Endothelial cell of umbilical vein (primary cell): ENCODE data around the gene HNRNPH1. TPM values are rescaled to one million over a fixed set of nuclear protein-coding genes. Genes with fewer than 3 reads are reported as not detected.
A peak's percentile ranks its signal among the peaks of the same experiment; 100 is the strongest.

Experiments used
- BruUV-seq: library from RNA; stranded (reverse); fragments of 400-500 nt; replicated peaks from 2 replicates; lab custom pipeline; 2021; lab: Mats Ljungman, UMichigan
- CTCF ChIA-PET: fragments of 300-600, 350-600 bp; sonication (Branson Sonifier 250); formaldehyde crosslinking; loops from one replicate; lab custom pipeline; 2021; ENCODE audit warnings: antibody characterized with exemption, inconsistent platforms; lab: Charles Lee
- POLR2A ChIA-PET: fragments of 300-600, 350-600 bp; sonication (Branson Sonifier 250); formaldehyde crosslinking; loops from one replicate; lab custom pipeline; 2021; ENCODE audit warnings: antibody characterized with exemption, inconsistent platforms; lab: Charles Lee
- DNase-seq: peaks from one replicate; pipeline ENCODE4 v3.0.0-alpha.2; 2011; ENCODE audit warnings: low read depth, low spot score
- FAIRE-seq: peaks from 2 replicates; lab custom pipeline; 2011; peaks lifted over from hg19 to GRCh38; lab: Jason Lieb, UNC
- H2AFZ ChIP-seq: 2 replicates; pipeline ENCODE4 v1.6.0; 2012; ENCODE audit warnings: low read depth, low read length, control low read depth, inconsistent platforms
- H3K27ac ChIP-seq: 2 replicates; pipeline ENCODE4 v1.5.1; 2011; ENCODE audit warnings: low read depth, mild to moderate bottlenecking, control low read depth, low read length, moderate library complexity; ENCODE audit not compliant: insufficient read depth
- H3K27me3 ChIP-seq, 2 experiments: 2 replicates each; pipeline versions ENCODE4 v1.6.0 to v1.6.1; 2011; ENCODE audit warnings: low read length in 2 of 2, mixed read lengths in 1 of 2; ENCODE audit not compliant: control insufficient read depth in 2 of 2, insufficient read depth in 2 of 2
- H3K36me3 ChIP-seq, 2 experiments: 2 replicates in 1 of 2; 3 replicates in 1 of 2; pipeline ENCODE4 v1.5.1; 2011; ENCODE audit warnings: low read length in 2 of 2, mild to moderate bottlenecking in 1 of 2, moderate library complexity in 1 of 2; ENCODE audit not compliant: control insufficient read depth in 2 of 2, insufficient read depth in 2 of 2; ENCODE audit errors: extremely low read depth in 1 of 2
- H3K4me1 ChIP-seq: 3 replicates; pipeline ENCODE4 v1.5.1; 2011; ENCODE audit warnings: mild to moderate bottlenecking, low read length; ENCODE audit not compliant: control insufficient read depth, insufficient read depth; ENCODE audit errors: extremely low read depth
- H3K4me2 ChIP-seq: 2 replicates; pipeline ENCODE4 v1.6.1; 2011; ENCODE audit warnings: low read length, control low read depth, mixed read lengths; ENCODE audit not compliant: insufficient read depth
- H3K4me3 ChIP-seq, 3 experiments: fragments of 200-600 bp in 1 of 3; sonication (generic), shearing (Covaris generic) in 1 of 3; replicated peaks in 1 of 3; 2 replicates each; pipeline ENCODE4 v1.5.1; 2011 to 2016; ENCODE audit warnings: control low read depth in 3 of 3, low read length in 3 of 3, mild to moderate bottlenecking in 2 of 3, inconsistent platforms in 1 of 3, low read depth in 1 of 3, moderate library complexity in 1 of 3; ENCODE audit not compliant: insufficient read depth in 1 of 3
- H3K79me2 ChIP-seq: 2 replicates; pipeline ENCODE4 v1.6.0; 2012; ENCODE audit warnings: low read length, inconsistent platforms; ENCODE audit not compliant: control insufficient read depth, insufficient read depth
- H3K9ac ChIP-seq: replicated peaks from 2 replicates; pipeline ENCODE3; 2011; ENCODE audit warnings: low read length, control low read depth; ENCODE audit not compliant: insufficient read depth; ENCODE audit errors: extremely low read depth
- H3K9me1 ChIP-seq: replicated peaks from 3 replicates; pipeline ENCODE4 v1.6.0; 2011; ENCODE audit warnings: mild to moderate bottlenecking, low read length; ENCODE audit not compliant: control insufficient read depth, insufficient read depth; ENCODE audit errors: extremely low read depth
- H3K9me3 ChIP-seq: replicated peaks from 2 replicates; pipeline ENCODE4 v1.5.1; 2012; ENCODE audit warnings: low read length, inconsistent platforms; ENCODE audit not compliant: control insufficient read depth, insufficient read depth
- H4K20me1 ChIP-seq: replicated peaks from 2 replicates; pipeline ENCODE3; 2011; ENCODE audit warnings: mild to moderate bottlenecking, low read length; ENCODE audit not compliant: control insufficient read depth, insufficient read depth; ENCODE audit errors: extremely low read depth
- EZH2 ChIP-seq: IDR thresholded peaks from 2 replicates; pipeline ENCODE4 v1.6.1; 2012; ENCODE audit warnings: borderline replicate concordance, low read depth, mild to moderate bottlenecking, moderate library complexity, low read length, inconsistent platforms; ENCODE audit not compliant: severe bottlenecking
- FOS ChIP-seq: IDR thresholded peaks from 2 replicates; pipeline ENCODE4 v1.6.1; 2011; ENCODE audit warnings: mild to moderate bottlenecking, low read length, moderate library complexity, borderline replicate concordance; ENCODE audit not compliant: insufficient read depth
- GATA2 ChIP-seq: IDR thresholded peaks from 2 replicates; pipeline ENCODE4 v1.7.0; 2011; ENCODE audit warnings: low read depth, mild to moderate bottlenecking, moderate library complexity, mixed read lengths, low read length; ENCODE audit not compliant: insufficient read length, insufficient read depth
- JUN ChIP-seq: IDR thresholded peaks from 2 replicates; pipeline ENCODE4 v1.6.1; 2011; ENCODE audit warnings: borderline replicate concordance, low read depth; ENCODE audit not compliant: insufficient read length, insufficient read depth
- MYC ChIP-seq: IDR thresholded peaks from one replicate; pipeline ENCODE4 v1.6.1; 2011; ENCODE audit warnings: mild to moderate bottlenecking, low read depth, low read length
- POLR2A ChIP-seq: IDR thresholded peaks from 2 replicates; pipeline ENCODE4 v1.6.1; 2012; ENCODE audit warnings: low read depth, mild to moderate bottlenecking, control low read depth, low read length
- POLR2AphosphoS5 ChIP-seq: IDR thresholded peaks from 2 replicates; pipeline ENCODE4 v1.6.1; 2012; ENCODE audit warnings: low read depth, mild to moderate bottlenecking, control low read depth, low read length, moderate library complexity; ENCODE audit not compliant: insufficient read depth
- dilution Hi-C: fragments of 300-500 bp; cut with MboI; formaldehyde crosslinking; loops from one replicate; pipeline ENCODE4 v1.15.0; 2019; ENCODE audit warnings: low sequenced_read_pairs; ENCODE audit not compliant: extremely low pct_ligation_motif_present
- intact Hi-C: fragments of 100-400 bp; cut with micrococcal nuclease; formaldehyde crosslinking; loops from one replicate; pipeline ENCODE4 v1.10.0; 2022
- polyA plus RNA-seq, 4 experiments: library from polyadenylated mRNA; depleted of rRNA in 3 of 4; stranded (reverse) in 3 of 4; unstranded in 1 of 4; fragments of >200 nt; gene quantifications; 2 replicates each; pipeline versions ENCODE4 v1.2.1 to v1.2.3, GENCODE V29; 2011 to 2012; ENCODE audit warnings: missing spikeins in 1 of 4
- total RNA-seq: library from RNA; stranded (reverse); gene quantifications from 2 replicates; pipeline ENCODE4 v1.2.3, GENCODE V29; 2021
- TF ChIP-seq, protein P1 (sequence below): IDR thresholded peaks from 2 replicates; pipeline ENCODE4 v1.6.1; 2011; ENCODE audit not compliant: insufficient read depth, insufficient read length
- TF ChIP-seq, protein P2 (sequence below), 2 donors: IDR thresholded peaks; 1 replicate in 1 of 2; 2 replicates in 1 of 2; pipeline ENCODE4 v1.5.1; 2011; ENCODE audit warnings: low read length in 2 of 2, mild to moderate bottlenecking in 2 of 2, moderate library complexity in 2 of 2, control low read depth in 1 of 2, inconsistent platforms in 1 of 2, low read depth in 1 of 2; ENCODE audit not compliant: insufficient read depth in 1 of 2; ENCODE audit errors: extremely low read depth in 1 of 2

Gene HNRNPH1
- total and polyA plus RNA-seq, 2 donors (not counting 3 experiments of a cell fraction or from before 2014, with no cell fraction given), result 348 to 993 TPM

DNA sequence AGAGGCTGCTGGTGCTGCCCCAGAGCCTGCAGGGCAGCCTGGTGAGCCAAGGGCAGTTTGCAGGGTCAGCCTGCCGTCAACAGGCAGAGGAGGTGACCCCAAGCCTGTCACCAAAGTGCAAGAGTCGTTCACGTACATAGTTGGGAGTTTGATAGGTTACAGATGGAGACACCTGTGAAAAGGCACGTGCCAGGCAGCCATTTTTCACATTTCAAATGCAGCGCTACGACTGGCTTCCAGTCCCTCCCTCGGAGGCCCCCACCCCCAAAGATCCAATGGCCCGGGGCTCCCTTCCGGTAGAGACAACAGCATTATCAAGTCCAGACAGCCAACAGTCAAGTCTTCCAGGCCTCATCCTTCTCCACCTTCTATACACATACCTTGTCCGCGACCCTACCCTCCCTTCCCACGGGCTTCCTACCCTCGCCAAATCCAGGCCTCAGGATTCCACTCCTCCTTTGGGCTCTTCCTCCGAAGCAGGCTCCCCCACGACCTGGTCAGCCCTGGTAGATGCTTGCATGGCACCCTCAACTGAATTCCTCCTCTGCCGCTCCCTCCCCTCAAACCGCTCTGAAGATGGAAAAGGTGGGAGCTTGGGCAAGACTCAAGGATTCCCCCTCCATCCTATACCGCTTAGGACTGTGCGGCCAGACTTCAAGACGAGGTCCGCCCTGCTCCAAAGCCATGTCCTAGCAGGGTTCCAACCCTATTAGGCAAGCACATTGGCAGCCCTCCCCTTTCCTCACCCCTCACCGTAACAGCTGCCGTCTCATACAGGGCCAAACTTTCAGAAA, 13.2 kb downstream of the HNRNPH1 start:
- Histone ChIP-seq H4K20me1 (peaks cover 6% of the 10 kb centered on the region), H3K27ac (no peak overlapping the region), H3K9ac (no peak overlapping the region), H3K4me1 (no peaks in the 10 kb centered on the region), H3K4me2 (no peak overlapping the region), H3K36me3 (peaks cover 36 to 60% of the 10 kb centered on the region in 2 experiments), H3K9me1 (no peaks in the 10 kb centered on the region), H3K4me3 (no peak overlapping the region), H2AFZ (no peak overlapping the region), H3K9me3 (no peaks in the 10 kb centered on the region), H3K79me2 (peaks cover 19% of the 10 kb centered on the region), H3K27me3 (no peaks in the 10 kb centered on the region)
- intact Hi-C loops, result no loop called here
- DNase-seq (no peak), FAIRE-seq (no peak)
- no TSS peak for BruUV-seq
- POLR2A ChIA-PET, result interaction anchor here (1.4 kb wide), 1 partner anchor 13 kb away, joined by 12 read pairs; the partner anchor contains the start of gene HNRNPH1
- CTCF ChIA-PET, result no interaction called here
- TF ChIP-seq POLR2AphosphoS5 (peak; percentile 49), POLR2A (peak; percentile 51), JUN (no peak)
- dilution Hi-C loops, result no loop called here

DNA sequence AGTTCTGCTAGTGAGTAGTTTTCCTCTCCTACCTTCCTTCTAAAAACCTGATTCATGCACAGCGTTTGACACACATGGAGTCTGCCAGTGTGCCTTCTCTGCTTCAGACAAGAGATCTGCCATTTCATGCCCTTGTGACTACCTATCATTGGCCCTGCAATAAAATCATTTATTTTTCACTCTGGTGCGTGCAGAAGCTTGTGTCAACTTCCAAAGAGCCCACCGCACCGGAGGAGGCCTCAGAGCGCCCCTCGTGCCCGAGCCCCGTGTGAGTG, 13.7 kb downstream of the HNRNPH1 start:
- peaks cover 3% of the 10 kb centered on the region for H4K20me1 ChIP-seq
- H3K79me2 ChIP-seq, result peaks cover 16% of the 10 kb centered on the region
- no peak for TF ChIP-seq FOS
- TF ChIP-seq EZH2, result no peak
- TF ChIP-seq, protein P1, sequence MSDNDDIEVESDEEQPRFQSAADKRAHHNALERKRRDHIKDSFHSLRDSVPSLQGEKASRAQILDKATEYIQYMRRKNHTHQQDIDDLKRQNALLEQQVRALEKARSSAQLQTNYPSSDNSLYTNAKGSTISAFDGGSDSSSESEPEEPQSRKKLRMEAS, result no peak
- TF ChIP-seq, protein P2, sequence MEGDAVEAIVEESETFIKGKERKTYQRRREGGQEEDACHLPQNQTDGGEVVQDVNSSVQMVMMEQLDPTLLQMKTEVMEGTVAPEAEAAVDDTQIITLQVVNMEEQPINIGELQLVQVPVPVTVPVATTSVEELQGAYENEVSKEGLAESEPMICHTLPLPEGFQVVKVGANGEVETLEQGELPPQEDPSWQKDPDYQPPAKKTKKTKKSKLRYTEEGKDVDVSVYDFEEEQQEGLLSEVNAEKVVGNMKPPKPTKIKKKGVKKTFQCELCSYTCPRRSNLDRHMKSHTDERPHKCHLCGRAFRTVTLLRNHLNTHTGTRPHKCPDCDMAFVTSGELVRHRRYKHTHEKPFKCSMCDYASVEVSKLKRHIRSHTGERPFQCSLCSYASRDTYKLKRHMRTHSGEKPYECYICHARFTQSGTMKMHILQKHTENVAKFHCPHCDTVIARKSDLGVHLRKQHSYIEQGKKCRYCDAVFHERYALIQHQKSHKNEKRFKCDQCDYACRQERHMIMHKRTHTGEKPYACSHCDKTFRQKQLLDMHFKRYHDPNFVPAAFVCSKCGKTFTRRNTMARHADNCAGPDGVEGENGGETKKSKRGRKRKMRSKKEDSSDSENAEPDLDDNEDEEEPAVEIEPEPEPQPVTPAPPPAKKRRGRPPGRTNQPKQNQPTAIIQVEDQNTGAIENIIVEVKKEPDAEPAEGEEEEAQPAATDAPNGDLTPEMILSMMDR (IDR thresholded peaks at IDR 0.05; ENCODE audit: extremely low read depth in 1 of 2, insufficient read depth in 1 of 2, low read depth in 1 of 2, low read length in 2 of 2), result no peak
- TF ChIP-seq JUN, result no peak
- TF ChIP-seq POLR2AphosphoS5, result no peak
- TF ChIP-seq GATA2, result no peak
- TF ChIP-seq MYC, result no peak
- TF ChIP-seq POLR2A, result no peak
- no peaks in the 10 kb centered on the region for H3K9me3 ChIP-seq
- no peak overlapping the region for H3K4me3 ChIP-seq
- DNase-seq (no peak), FAIRE-seq (no peak)
- peaks cover 31 to 55% of the 10 kb centered on the region in 2 experiments for H3K36me3 ChIP-seq
- no peak overlapping the region for H3K9ac ChIP-seq
- H3K27ac ChIP-seq, result no peak overlapping the region
- H3K9me1 ChIP-seq, result no peaks in the 10 kb centered on the region
- CTCF ChIA-PET, result no interaction called here
- intact Hi-C loops, result no loop called here
- POLR2A ChIA-PET, result interaction anchor here (3.7 kb wide), 1 partner anchor 14 kb away, joined by 12 read pairs; the partner anchor contains the start of gene HNRNPH1
- BruUV-seq, result no TSS peak
- H3K4me1 ChIP-seq, result no peaks in the 10 kb centered on the region
- no peak overlapping the region for H2AFZ ChIP-seq
- dilution Hi-C loops, result no loop called here
- no peaks in the 10 kb centered on the region for H3K27me3 ChIP-seq
- no peak overlapping the region for H3K4me2 ChIP-seq
